K562 (cell line): ENCODE results near the gene DTL. TPM values are rescaled to one million over a fixed set of nuclear protein-coding genes. Genes with fewer than 3 reads are reported as not detected.

Source experiments
- BRF1 ChIP-seq: IDR thresholded peaks from 3 replicates; pipeline ENCODE4 v1.6.1; 2011; ENCODE audit warnings: borderline replicate concordance, mild to moderate bottlenecking; ENCODE audit not compliant: insufficient read length; ENCODE audit errors: extremely low read depth
- GTF2E2 ChIP-seq: fragments of 200-800 bp; sonication (Bioruptor generic); IDR thresholded peaks from 2 replicates; pipeline ENCODE4 v1.6.1; 2016; ENCODE audit warnings: missing genetic modification characterization, missing compliant biosample characterization
- HDAC1 ChIP-seq, 2 experiments: fragments of 450-650 bp; IDR thresholded peaks; 2 replicates each; pipeline ENCODE4 v1.6.1; 2016 to 2017; ENCODE audit warnings: inconsistent platforms in 1 of 2, mild to moderate bottlenecking in 1 of 2, moderate library complexity in 1 of 2
- HDAC2 ChIP-seq: fragments of 450-650 bp; IDR thresholded peaks from 2 replicates; pipeline ENCODE4 v1.6.1; 2016; ENCODE audit warnings: mild to moderate bottlenecking
- HLTF ChIP-seq: fragments of 450-650 bp; IDR thresholded peaks from 2 replicates; pipeline ENCODE4 v1.6.1; 2016
- HOXB6 ChIP-seq: fragments of 250-450 bp; sonication (Bioruptor Pico); IDR thresholded peaks from 2 replicates; pipeline ENCODE4 v1.5.1; 2022; ENCODE audit warnings: mild to moderate bottlenecking, borderline replicate concordance
- ILF3 ChIP-seq: fragments of 450-650 bp; IDR thresholded peaks from 2 replicates; pipeline ENCODE4 v1.6.1; 2018; ENCODE audit warnings: antibody characterized with exemption, mild to moderate bottlenecking, moderate library complexity, borderline replicate concordance
- IRF2 ChIP-seq: sonication (generic); formaldehyde crosslinking; IDR thresholded peaks from 2 replicates; pipeline ENCODE4 v1.8.1; 2022; ENCODE audit warnings: mild to moderate bottlenecking, missing genetic modification reagents
- MYBL2 ChIP-seq, 2 experiments: fragments of 450-650 bp in 1 of 2; sonication (generic) in 1 of 2; formaldehyde crosslinking in 1 of 2; IDR thresholded peaks; 2 replicates each; pipeline versions ENCODE4 v1.6.1 to v1.8.1; 2017 to 2022; ENCODE audit warnings: borderline replicate concordance in 1 of 2, inconsistent platforms in 1 of 2, low read depth in 1 of 2, mild to moderate bottlenecking in 1 of 2, missing genetic modification reagents in 1 of 2, moderate library complexity in 1 of 2
- NR3C1 ChIP-seq: sonication (generic); formaldehyde crosslinking; IDR thresholded peaks from 2 replicates; pipeline ENCODE4 v1.8.1; 2022; ENCODE audit warnings: missing genetic modification reagents
- PCBP1 ChIP-seq: fragments of 200-400 bp; formaldehyde crosslinking; IDR thresholded peaks from 2 replicates; pipeline ENCODE4 v1.6.1; 2018; ENCODE audit warnings: mild to moderate bottlenecking, low read depth, low read length; ENCODE audit not compliant: poor library complexity, severe bottlenecking
- PHTF2 ChIP-seq: fragments of 250-450 bp; sonication (Bioruptor Pico); IDR thresholded peaks from 2 replicates; pipeline ENCODE4 v1.5.0; 2021; ENCODE audit warnings: mild to moderate bottlenecking
- RB1 ChIP-seq: fragments of 450-650 bp; IDR thresholded peaks from 2 replicates; pipeline ENCODE4 v1.6.1; 2017; ENCODE audit warnings: low read depth, mild to moderate bottlenecking
- RBM25 ChIP-seq: fragments of 200-400 bp; formaldehyde crosslinking; IDR thresholded peaks from 2 replicates; pipeline ENCODE4 v1.6.1; 2018; ENCODE audit warnings: low read length, low read depth, moderate library complexity; ENCODE audit not compliant: severe bottlenecking
- SIN3B ChIP-seq: fragments of 450-650 bp; IDR thresholded peaks from 2 replicates; pipeline ENCODE4 v1.6.1; 2017; ENCODE audit warnings: low read depth, mild to moderate bottlenecking, moderate library complexity
- SNIP1 ChIP-seq: fragments of 450-650 bp; IDR thresholded peaks from 2 replicates; pipeline ENCODE4 v1.7.1; 2017; ENCODE audit warnings: low read depth, mild to moderate bottlenecking
- TEAD2 ChIP-seq: fragments of 450-650 bp; IDR thresholded peaks from 2 replicates; pipeline ENCODE4 v1.6.1; 2016; ENCODE audit warnings: missing genetic modification characterization, control low read depth, missing compliant biosample characterization
- ZBTB17 ChIP-seq: fragments of 450-650 bp; formaldehyde crosslinking; IDR thresholded peaks from 2 replicates; pipeline ENCODE4 v1.4.0; 2020; ENCODE audit warnings: mild to moderate bottlenecking
- ZFP36 ChIP-seq: fragments of 150-350 bp; IDR thresholded peaks from 2 replicates; pipeline ENCODE4 v1.6.1; 2018; ENCODE audit warnings: low read length, low read depth; ENCODE audit not compliant: partially characterized antibody
- ZNF347 ChIP-seq: fragments of 450-650 bp; formaldehyde crosslinking; IDR thresholded peaks from 2 replicates; pipeline ENCODE4 v1.4.0; 2020; ENCODE audit warnings: low read depth, mild to moderate bottlenecking, moderate library complexity
- polyA plus RNA-seq, 8 experiments: library from polyadenylated mRNA; depleted of rRNA in 4 of 8; stranded (reverse) in 5 of 8; unstranded in 3 of 8; fragments of >200 nt; fragmentation: Nextera tagmentation in 2 of 8; fragmentation: Illumina TruSeq in 1 of 8; extraction: Ambion mirVana in 2 of 8; extraction: Trizol in 1 of 8; gene quantifications; 2 replicates each; pipeline versions ENCODE4 v1.2.1 to v1.2.3, GENCODE V29; 2011 to 2014; ENCODE audit warnings: inconsistent platforms in 1 of 8, missing spikeins in 1 of 8
- total RNA-seq, 7 experiments: library from RNA; depleted of rRNA in 6 of 7; stranded (reverse); fragments of >200 nt in 6 of 7; fragmentation: Illumina TruSeq in 2 of 7; extraction: Trizol in 2 of 7; gene quantifications; 2 replicates each; pipeline versions ENCODE4 v1.2.1 to v1.2.3, GENCODE V29; 2011 to 2021; ENCODE audit warnings: low replicate concordance in 1 of 7
- TF ChIP-seq, protein P1 (sequence below), 2 experiments: fragments of 450-650 bp in 1 of 2; sonication (generic) in 1 of 2; formaldehyde crosslinking in 1 of 2; IDR thresholded peaks in 1 of 2; conservative IDR thresholded peaks in 1 of 2; 2 replicates each; pipeline versions ENCODE4 v1.6.1 to v1.8.1; 2016 to 2023; ENCODE audit warnings: mild to moderate bottlenecking in 2 of 2, moderate library complexity in 2 of 2, inconsistent platforms in 1 of 2, missing genetic modification reagents in 1 of 2
- TF ChIP-seq, protein P2 (sequence below): sonication (generic); IDR thresholded peaks from 2 replicates; pipeline ENCODE4 v1.6.1; 2016
- TF ChIP-seq, protein P3 (sequence below), 3 experiments: IDR thresholded peaks in 2 of 3; conservative IDR thresholded peaks in 1 of 3; 2 replicates each; pipeline ENCODE4 v1.5.1; 2011 to 2012; ENCODE audit warnings: low read length in 3 of 3, mild to moderate bottlenecking in 3 of 3, control low read depth in 2 of 3, improper control_type of control experiment in 1 of 3, inconsistent platforms in 1 of 3, low read depth in 1 of 3, mixed read lengths in 1 of 3, moderate library complexity in 1 of 3; ENCODE audit not compliant: insufficient read depth in 2 of 3

DTL gene
- total and polyA plus RNA-seq, 9 of the 15 experiments (the other 6 are each of a cell fraction or from before 2014, with no cell fraction given), result 38.3 to 81.0 (median 63.2) TPM

DNA sequence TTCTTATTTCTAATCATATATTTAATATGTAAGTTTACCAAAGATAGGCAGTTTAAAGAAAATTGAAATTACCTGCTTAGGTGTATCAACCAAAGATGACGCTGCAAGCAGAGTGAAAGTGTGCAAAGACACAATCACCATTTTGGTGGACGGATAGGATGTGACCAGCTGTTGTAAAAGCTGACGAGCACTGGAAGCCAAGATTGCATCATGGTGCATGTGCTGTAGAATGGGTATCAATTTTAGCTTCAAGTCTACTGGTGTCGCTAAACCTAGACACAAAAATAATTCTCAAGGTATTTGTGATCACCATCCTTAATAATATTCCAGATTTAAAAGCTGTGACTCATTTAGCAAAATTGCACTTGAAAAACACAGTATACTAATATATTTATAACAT is 28.4 kb upstream of the DTL start (continued):
- TF ChIP-seq, protein P1, sequence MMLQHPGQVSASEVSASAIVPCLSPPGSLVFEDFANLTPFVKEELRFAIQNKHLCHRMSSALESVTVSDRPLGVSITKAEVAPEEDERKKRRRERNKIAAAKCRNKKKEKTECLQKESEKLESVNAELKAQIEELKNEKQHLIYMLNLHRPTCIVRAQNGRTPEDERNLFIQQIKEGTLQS (IDR thresholded peaks at IDR 0.05), result peak; percentile 36
- TF ChIP-seq, protein P1 (CRISPR knock-in tag; conservative IDR thresholded peaks at IDR 0.05), result no peak
- TF ChIP-seq HDAC2 (no peak), RB1 (no peak), GTF2E2 (no peak), ZNF347 (CRISPR knock-in tag) (no peak), ZBTB17 (CRISPR knock-in tag) (no peak), SNIP1 (no peak), HDAC1 (IDR thresholded peaks at IDR 0.05) (no peak), PHTF2 (CRISPR knock-in tag) (no peak), ZFP36 (peak; percentile 30), TEAD2 (tag) (no peak), NR3C1 (CRISPR knock-in tag) (no peak), RBM25 (peak; percentile 54), PCBP1 (no peak), ILF3 (no peak), HOXB6 (CRISPR knock-in tag) (no peak), SIN3B (no peak), MYBL2 (IDR thresholded peaks at IDR 0.05; ENCODE audit: low read depth) (no peak), MYBL2 (CRISPR knock-in tag; IDR thresholded peaks at IDR 0.05; ENCODE audit: borderline replicate concordance) (no peak), HLTF (no peak), BRF1 (no peak), IRF2 (CRISPR knock-in tag) (no peak)
- TF ChIP-seq, protein P2, sequence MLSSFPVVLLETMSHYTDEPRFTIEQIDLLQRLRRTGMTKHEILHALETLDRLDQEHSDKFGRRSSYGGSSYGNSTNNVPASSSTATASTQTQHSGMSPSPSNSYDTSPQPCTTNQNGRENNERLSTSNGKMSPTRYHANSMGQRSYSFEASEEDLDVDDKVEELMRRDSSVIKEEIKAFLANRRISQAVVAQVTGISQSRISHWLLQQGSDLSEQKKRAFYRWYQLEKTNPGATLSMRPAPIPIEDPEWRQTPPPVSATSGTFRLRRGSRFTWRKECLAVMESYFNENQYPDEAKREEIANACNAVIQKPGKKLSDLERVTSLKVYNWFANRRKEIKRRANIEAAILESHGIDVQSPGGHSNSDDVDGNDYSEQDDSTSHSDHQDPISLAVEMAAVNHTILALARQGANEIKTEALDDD, result no peak
- TF ChIP-seq, protein P3, sequence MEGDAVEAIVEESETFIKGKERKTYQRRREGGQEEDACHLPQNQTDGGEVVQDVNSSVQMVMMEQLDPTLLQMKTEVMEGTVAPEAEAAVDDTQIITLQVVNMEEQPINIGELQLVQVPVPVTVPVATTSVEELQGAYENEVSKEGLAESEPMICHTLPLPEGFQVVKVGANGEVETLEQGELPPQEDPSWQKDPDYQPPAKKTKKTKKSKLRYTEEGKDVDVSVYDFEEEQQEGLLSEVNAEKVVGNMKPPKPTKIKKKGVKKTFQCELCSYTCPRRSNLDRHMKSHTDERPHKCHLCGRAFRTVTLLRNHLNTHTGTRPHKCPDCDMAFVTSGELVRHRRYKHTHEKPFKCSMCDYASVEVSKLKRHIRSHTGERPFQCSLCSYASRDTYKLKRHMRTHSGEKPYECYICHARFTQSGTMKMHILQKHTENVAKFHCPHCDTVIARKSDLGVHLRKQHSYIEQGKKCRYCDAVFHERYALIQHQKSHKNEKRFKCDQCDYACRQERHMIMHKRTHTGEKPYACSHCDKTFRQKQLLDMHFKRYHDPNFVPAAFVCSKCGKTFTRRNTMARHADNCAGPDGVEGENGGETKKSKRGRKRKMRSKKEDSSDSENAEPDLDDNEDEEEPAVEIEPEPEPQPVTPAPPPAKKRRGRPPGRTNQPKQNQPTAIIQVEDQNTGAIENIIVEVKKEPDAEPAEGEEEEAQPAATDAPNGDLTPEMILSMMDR (IDR thresholded peaks at IDR 0.05 in 2 of 3, conservative IDR thresholded peaks at IDR 0.05 in 1 of 3; ENCODE audit: insufficient read depth in 2 of 3, low read depth in 1 of 3, low read length in 3 of 3), result no peak
